ENCODE data around the gene SMG6. TPM values are rescaled to one million over a fixed set of nuclear protein-coding genes. Genes with fewer than 3 reads are reported as not detected.

The SMG6 gene
- total and polyA plus RNA-seq, 8 donors: 17.0 to 102 (median 24.4) TPM

DNA sequence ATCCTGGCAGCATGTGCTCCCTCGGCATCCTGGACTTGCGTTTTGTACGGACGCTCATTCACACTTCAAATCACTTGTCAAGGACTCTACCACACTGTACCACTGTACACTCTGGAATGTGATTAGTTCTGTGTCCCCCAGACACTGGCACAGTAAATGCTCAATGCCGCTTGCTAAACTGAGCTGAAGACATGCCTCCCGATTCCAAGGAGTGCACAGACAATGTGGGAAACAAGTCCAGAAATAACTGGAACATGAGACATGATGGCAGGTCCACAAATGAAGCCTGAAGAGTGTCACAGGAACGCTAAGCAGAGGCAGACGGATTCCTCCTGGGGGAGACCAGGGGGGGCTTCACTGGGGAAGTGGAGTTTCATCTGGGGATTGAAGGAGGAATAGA lies 226.5 kb downstream of the SMG6 start:
- peak overlapping the region in 4 of 5 donors; percentile 61 to 94 (median 70) for H3K27ac ChIP-seq
- H3K36me3 ChIP-seq: peaks cover 18 to 81% (median 71%) of the 10 kb centered on the region in 4 donors
- no peaks in the 10 kb centered on the region for H3K9me3 ChIP-seq
- no peak for DNase-seq
- no peak for TF ChIP-seq EP300 (IDR thresholded peaks at IDR 0.05)
- TF ChIP-seq POLR2AphosphoS5 (IDR thresholded peaks at IDR 0.05): no peak
- no peak for TF ChIP-seq POLR2A (IDR thresholded peaks at IDR 0.05)
- no peak for TF ChIP-seq CTCF (IDR thresholded peaks at IDR 0.05)
- H3K27me3 ChIP-seq: no peaks in the 10 kb centered on the region
- H3K4me3 ChIP-seq: no peak overlapping the region
- intact Hi-C loops (cut with DNase I; ENCODE audit: low total_unique reads): no loop called here
- peaks cover 0 to 33% (median 14%) of the 10 kb centered on the region in 4 donors for H3K4me1 ChIP-seq
- 81 to 90% (median 84%) methylated on average over 8 of the region's 8 CpGs for WGBS, 5 donors

DNA sequence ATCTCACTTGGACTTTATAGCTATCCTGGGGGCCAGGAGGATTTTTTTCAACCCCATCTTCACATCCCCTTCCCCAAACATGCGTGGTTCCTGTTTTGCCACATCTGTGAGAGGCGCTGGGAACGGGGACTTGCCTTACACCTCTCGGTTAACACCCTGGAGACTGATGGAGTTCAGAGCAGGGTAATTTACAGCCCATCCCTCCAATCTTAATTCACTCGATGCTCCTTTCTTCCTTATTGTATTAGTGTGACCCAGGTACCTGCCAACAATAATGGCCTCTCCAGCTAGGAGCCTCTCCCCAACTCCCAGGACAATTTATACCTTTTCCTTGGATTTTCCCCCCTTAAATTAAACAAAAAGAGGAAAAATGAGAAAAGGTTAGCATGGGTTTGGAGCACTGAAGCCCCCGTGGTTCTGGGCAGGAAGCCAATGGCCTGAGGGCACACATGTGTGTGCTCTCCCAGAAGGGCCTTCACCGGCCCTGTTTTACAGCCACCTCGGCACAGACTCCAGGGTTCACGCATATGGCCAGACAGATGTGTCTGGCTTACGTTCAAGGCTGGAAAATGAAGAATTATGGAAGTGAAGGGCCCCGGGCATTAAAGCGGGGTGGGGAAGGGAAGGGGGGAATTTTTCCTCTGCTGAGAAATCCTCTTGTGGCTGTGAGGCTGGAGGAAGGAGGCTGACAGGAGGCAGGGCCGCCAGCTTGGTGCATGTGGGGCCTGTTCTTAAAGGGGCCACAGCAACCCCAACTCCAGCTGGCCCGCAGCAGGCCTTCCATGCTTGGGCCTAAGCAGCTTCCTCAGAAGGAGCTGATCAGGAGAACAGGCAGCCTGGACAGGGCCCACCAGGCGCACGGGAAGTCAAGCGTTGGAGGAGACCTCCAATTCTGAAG lies 227.2 kb downstream of the SMG6 start:
- 63 to 76% (median 70%) methylated on average over 17 of the region's 17 CpGs for WGBS, 5 donors
- intact Hi-C loops (cut with DNase I; ENCODE audit: low total_unique reads): no loop called here
- no peak overlapping the region for H3K4me3 ChIP-seq
- no peaks in the 10 kb centered on the region for H3K9me3 ChIP-seq
- no peaks in the 10 kb centered on the region for H3K27me3 ChIP-seq
- peak overlapping the region; percentile 22 to 94 (median 62) for H3K27ac ChIP-seq
- peak in 1 of 2 donors; percentile 54 for DNase-seq
- TF ChIP-seq EP300 (IDR thresholded peaks at IDR 0.05): no peak
- TF ChIP-seq POLR2AphosphoS5 (IDR thresholded peaks at IDR 0.05): no peak
- no peak for TF ChIP-seq POLR2A (IDR thresholded peaks at IDR 0.05)
- no peak for TF ChIP-seq CTCF (IDR thresholded peaks at IDR 0.05)
- peaks cover 0 to 39% (median 18%) of the 10 kb centered on the region in 4 donors for H3K4me1 ChIP-seq
- peaks cover 14 to 81% (median 70%) of the 10 kb centered on the region in 4 donors for H3K36me3 ChIP-seq

DNA sequence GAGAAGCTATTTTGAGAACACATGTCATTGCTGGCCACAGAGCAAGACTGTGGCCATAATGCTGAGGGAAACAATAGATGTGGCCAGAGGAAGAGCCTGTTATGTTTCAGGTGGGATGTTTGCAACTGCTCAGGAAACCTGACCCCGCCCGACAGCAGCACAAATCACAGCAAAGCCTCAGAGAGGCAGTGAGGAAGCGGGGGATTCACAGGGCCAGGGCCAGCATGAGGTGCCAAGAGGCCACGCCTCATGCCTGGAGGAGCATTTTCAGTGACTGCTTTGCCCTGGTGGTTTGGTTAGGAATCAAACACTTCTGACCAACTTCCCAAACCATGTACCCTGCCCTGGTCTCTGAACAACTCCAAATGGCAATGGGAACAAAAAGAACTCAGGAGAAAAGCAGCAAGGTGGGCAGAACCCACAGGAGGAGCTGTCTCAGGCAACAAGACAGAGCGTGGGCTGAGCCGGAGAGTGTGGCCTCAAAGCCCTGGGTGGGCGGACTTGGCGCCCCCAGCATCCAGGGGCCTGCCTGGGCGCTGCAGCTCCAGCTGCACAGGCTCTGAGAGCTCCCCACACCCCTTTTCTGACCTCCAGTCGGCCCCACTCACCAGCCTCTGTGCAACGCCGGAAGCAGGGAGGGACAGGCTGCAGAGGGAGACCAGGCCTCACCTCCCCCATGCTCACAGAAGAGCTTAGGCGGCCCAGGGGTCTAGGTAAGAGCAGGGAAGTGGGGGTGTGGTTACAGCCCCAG lies 228.1 kb downstream of the SMG6 start:
- TF ChIP-seq POLR2AphosphoS5 (IDR thresholded peaks at IDR 0.05) (no peak), EP300 (IDR thresholded peaks at IDR 0.05) (no peak), POLR2A (IDR thresholded peaks at IDR 0.05) (no peak), CTCF (IDR thresholded peaks at IDR 0.05) (no peak)
- DNase-seq: peak in 1 of 2 donors; percentile 85
- peak overlapping the region; percentile 22 to 94 (median 62) for H3K27ac ChIP-seq
- H3K4me1 ChIP-seq: peaks cover 0 to 47% (median 27%) of the 10 kb centered on the region in 4 donors
- 57 to 82% (median 70%) methylated on average over 9 to 13 of the region's 13 CpGs for WGBS, 5 donors
- no peaks in the 10 kb centered on the region for H3K9me3 ChIP-seq
- H3K36me3 ChIP-seq: peaks cover 6 to 81% (median 67%) of the 10 kb centered on the region in 4 donors
- no peaks in the 10 kb centered on the region for H3K27me3 ChIP-seq
- no peak overlapping the region for H3K4me3 ChIP-seq
- intact Hi-C loops (cut with DNase I; ENCODE audit: low total_unique reads): no loop called here

DNA sequence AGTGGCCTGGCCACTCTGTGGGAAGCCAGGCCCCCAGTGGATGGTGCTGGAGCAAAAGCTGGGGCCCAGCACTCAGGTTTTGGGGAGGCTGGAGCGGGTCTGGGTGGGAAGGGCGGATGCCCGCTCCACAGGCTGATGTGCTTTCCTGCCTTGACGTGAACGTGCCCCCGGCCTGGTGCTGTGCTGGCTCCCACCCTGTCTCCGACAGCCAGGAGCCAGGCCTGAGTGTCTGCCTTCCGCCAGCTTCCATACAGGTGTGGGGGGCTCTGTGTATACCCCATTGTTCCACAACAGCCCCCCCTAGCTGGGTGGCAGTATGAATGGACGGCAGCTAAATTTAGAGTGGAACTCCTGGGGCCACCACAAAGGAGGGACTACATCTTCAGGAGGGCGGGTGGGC lies 228.7 kb downstream of the SMG6 start:
- Histone ChIP-seq H3K27me3 (no peaks in the 10 kb centered on the region), H3K9me3 (no peaks in the 10 kb centered on the region), H3K27ac (peak overlapping the region; percentile 39 to 94 (median 62)), H3K36me3 (peaks cover 4 to 78% (median 64%) of the 10 kb centered on the region in 4 donors), H3K4me1 (peaks cover 0 to 53% (median 29%) of the 10 kb centered on the region in 4 donors), H3K4me3 (no peak overlapping the region)
- no peak for DNase-seq
- intact Hi-C loops (cut with DNase I; ENCODE audit: low total_unique reads): no loop called here
- WGBS, 5 donors: 73 to 88% (median 78%) methylated on average over 9 to 10 of the region's 10 CpGs
- TF ChIP-seq POLR2AphosphoS5 (IDR thresholded peaks at IDR 0.05) (no peak), CTCF (IDR thresholded peaks at IDR 0.05) (no peak), POLR2A (IDR thresholded peaks at IDR 0.05) (no peak), EP300 (IDR thresholded peaks at IDR 0.05) (no peak)
